H7 (cell line): ENCODE data around the gene EXO1. TPM values are rescaled to one million over a fixed set of nuclear protein-coding genes. Genes with fewer than 3 reads are reported as not detected.
"Not testable (repeated sequence)": the region's sequence is repeated elsewhere in the genome, so short reads cannot be mapped to it uniquely, and the experiment has no call there.

Experiments used
- DNase-seq: peaks from one replicate; pipeline ENCODE4 v3.0.0; 2012
- H3K27me3 ChIP-seq: 2 replicates; pipeline ENCODE4 v1.6.0; 2011; ENCODE audit warnings: mild to moderate bottlenecking, low read length; ENCODE audit not compliant: control insufficient read depth, insufficient read depth
- H3K36me3 ChIP-seq: replicated peaks from 2 replicates; pipeline ENCODE4 v1.5.1; 2011; ENCODE audit warnings: low read length; ENCODE audit not compliant: control insufficient read depth, insufficient read depth
- H3K4me3 ChIP-seq: 2 replicates; pipeline ENCODE4 v1.5.1; 2011; ENCODE audit warnings: low read depth, mild to moderate bottlenecking, control low read depth, low read length, moderate library complexity; ENCODE audit not compliant: insufficient read depth
- total RNA-seq: library from RNA; depleted of rRNA; stranded (reverse); fragments of >200 nt; shearing (Covaris generic); gene quantifications from 2 replicates; pipeline ENCODE4 v1.2.3, GENCODE V29; 2014; rRNA removed

The EXO1 gene
- 50.4 and 51.8 TPM in 2 replicates for total RNA-seq

- H3K27me3 ChIP-seq = no peaks in the 10 kb centered on the region
- DNase-seq = peak; percentile 90
- peaks cover 5% of the 10 kb centered on the region for H3K36me3 ChIP-seq
- peak within 1 kb of the TSS; percentile 75 for H3K4me3 ChIP-seq
These were observed at the start of gene EXO1 for GRCh38 chr1:241847796-241848685. Gene EXO1, plus strand, starts transcription at chr1:241848204. Its CDS starts 2,222 bp downstream, at chr1:241850426.

- Histone ChIP-seq H3K4me3 (no peak overlapping the region), H3K27me3 (no peaks in the 10 kb centered on the region), H3K36me3 (no peaks in the 10 kb centered on the region)
- no peak for DNase-seq
These were observed 48.6 kb upstream of the EXO1 start for GRCh38 chr1:241799416-241799815.

GRCh38 chr1:241800640-241801039 lies 47.4 kb upstream of the EXO1 start:
- no peak for DNase-seq
- H3K27me3 ChIP-seq = no peaks in the 10 kb centered on the region
- H3K36me3 ChIP-seq = no peaks in the 10 kb centered on the region
- no peak overlapping the region for H3K4me3 ChIP-seq

GRCh38 chr1:241802863-241803262 lies 45.1 kb upstream of the EXO1 start:
- H3K27me3 ChIP-seq = no peaks in the 10 kb centered on the region
- no peak overlapping the region for H3K4me3 ChIP-seq
- DNase-seq = no peak
- no peaks in the 10 kb centered on the region for H3K36me3 ChIP-seq

GRCh38 chr1:241804706-241805105 lies 43.3 kb upstream of the EXO1 start:
- DNase-seq, H3K4me3 ChIP-seq, H3K36me3 ChIP-seq, H3K27me3 ChIP-seq: not testable (repeated sequence)

GRCh38 chr1:241808265-241808664 lies 39.7 kb upstream of the EXO1 start:
- Histone ChIP-seq H3K27me3 (no peaks in the 10 kb centered on the region), H3K4me3 (no peak overlapping the region), H3K36me3 (no peaks in the 10 kb centered on the region)
- no peak for DNase-seq

DNA sequence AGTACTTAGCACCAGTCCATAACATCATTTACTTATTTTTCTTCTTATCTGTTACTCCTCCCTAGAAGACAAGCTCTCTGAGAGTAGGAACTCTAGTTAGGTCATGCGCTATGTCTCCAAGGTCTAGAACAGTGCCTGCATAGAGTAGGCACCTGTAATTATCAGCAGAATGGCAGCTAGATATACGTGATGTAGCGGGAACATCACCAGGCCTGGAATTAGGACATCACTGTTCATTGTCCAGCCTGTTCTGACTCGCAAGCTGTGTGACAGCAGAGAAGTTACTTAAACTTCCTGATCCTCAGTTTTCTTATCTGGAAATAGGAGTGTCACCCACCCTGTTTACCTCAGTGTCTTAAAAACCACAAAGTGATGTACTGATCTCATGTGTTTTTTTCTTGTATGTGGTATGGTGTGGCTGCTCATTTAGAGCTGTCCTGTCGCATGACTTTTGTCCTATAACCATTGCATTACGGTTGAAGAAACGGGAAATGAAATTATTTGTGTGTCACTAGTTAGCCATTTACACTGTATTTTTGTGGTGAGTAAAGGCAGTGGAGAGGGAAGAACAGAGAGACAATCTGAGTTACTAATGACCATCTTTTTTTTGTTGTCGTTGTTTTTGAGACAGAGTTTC lies 37.1 kb upstream of the EXO1 start:
- no peak for DNase-seq
- no peak overlapping the region for H3K4me3 ChIP-seq
- H3K36me3 ChIP-seq = no peaks in the 10 kb centered on the region
- no peaks in the 10 kb centered on the region for H3K27me3 ChIP-seq

DNA sequence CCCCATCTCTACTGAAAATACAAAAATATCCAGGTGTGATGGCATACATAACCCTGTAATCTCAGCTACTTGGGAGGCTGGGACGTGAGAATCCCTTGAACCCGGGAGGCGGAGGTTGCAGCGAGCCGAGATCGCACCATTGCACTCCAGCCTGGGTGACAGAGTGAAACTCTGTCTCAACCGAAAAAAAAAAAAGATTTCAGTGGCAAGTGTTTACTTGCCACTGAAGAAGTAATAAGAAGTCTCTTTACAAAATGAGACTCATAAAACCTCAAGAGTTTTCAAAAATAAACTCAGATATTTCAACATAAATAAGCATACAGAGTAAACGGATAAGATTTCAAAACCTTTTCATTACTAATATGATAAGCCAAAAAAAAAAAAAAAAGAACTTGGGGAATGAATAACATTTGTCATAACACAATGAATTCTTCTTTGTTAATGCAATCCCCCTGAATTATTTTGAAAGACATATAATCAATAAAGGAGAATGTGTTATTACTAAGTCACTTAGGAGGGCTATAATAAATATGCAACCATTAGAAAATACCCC lies 34.2 kb upstream of the EXO1 start:
- no peak overlapping the region for H3K4me3 ChIP-seq
- no peaks in the 10 kb centered on the region for H3K27me3 ChIP-seq
- no peaks in the 10 kb centered on the region for H3K36me3 ChIP-seq
- no peak for DNase-seq

- Histone ChIP-seq H3K27me3 (no peaks in the 10 kb centered on the region), H3K4me3 (no peak overlapping the region), H3K36me3 (no peaks in the 10 kb centered on the region)
- DNase-seq = no peak
These were observed 32.0 kb upstream of the EXO1 start for GRCh38 chr1:241816008-241816407.

- Histone ChIP-seq H3K4me3 (no peak overlapping the region), H3K27me3 (no peaks in the 10 kb centered on the region), H3K36me3 (no peaks in the 10 kb centered on the region)
- no peak for DNase-seq
These were observed 30.6 kb upstream of the EXO1 start for GRCh38 chr1:241817331-241817792.

GRCh38 chr1:241817956-241818612 lies 29.9 kb upstream of the EXO1 start:
- Histone ChIP-seq H3K27me3 (no peaks in the 10 kb centered on the region), H3K4me3 (no peak overlapping the region), H3K36me3 (no peaks in the 10 kb centered on the region)
- DNase-seq = no peak

- H3K36me3 ChIP-seq = no peaks in the 10 kb centered on the region
- DNase-seq = no peak
- H3K4me3 ChIP-seq = no peak overlapping the region
- H3K27me3 ChIP-seq = no peaks in the 10 kb centered on the region
These were observed 28.6 kb upstream of the EXO1 start for GRCh38 chr1:241819340-241819866.

- H3K27me3 ChIP-seq = no peaks in the 10 kb centered on the region
- no peaks in the 10 kb centered on the region for H3K36me3 ChIP-seq
- no peak overlapping the region for H3K4me3 ChIP-seq
- DNase-seq = no peak
These were observed 26.6 kb upstream of the EXO1 start for GRCh38 chr1:241821363-241821762.

DNA sequence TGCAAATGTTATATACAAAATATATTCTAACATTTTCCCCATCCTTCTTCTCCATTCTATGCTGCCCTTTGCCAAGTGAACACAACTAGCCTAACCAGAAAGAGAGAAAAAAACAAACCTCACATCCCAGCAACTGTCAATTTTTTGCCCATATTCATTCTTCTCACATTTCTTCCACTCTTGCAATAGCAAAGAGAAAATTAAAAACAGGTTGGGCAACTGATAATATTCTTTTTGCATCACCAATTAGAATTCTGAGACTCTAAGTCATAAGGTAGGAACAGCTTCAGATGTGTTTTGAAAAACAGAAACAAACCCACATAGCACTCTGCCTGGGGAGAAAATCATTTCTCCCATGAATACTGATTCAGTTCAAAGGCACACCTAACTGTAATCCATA lies 25.2 kb upstream of the EXO1 start:
- Histone ChIP-seq H3K36me3 (no peaks in the 10 kb centered on the region), H3K27me3 (no peaks in the 10 kb centered on the region), H3K4me3 (no peak overlapping the region)
- no peak for DNase-seq
